PFSK-1 (cell line): ENCODE results near the gene DPP4.

Source experiments
- FOXP2 ChIP-seq: optimal IDR thresholded peaks from 2 replicates; pipeline ENCODE3; 2011; ENCODE audit warnings: borderline replicate concordance, control low read depth, inconsistent platforms; ENCODE audit not compliant: insufficient read depth; ENCODE audit errors: extremely low read length, extremely low read depth
- POLR2AphosphoS5 ChIP-seq: IDR thresholded peaks from 2 replicates; pipeline ENCODE4 v1.6.1; 2012; ENCODE audit warnings: low read depth, mild to moderate bottlenecking, control low read depth, low read length, moderate library complexity
- SIN3A ChIP-seq: IDR thresholded peaks from 2 replicates; pipeline ENCODE4 v1.6.1; 2012; ENCODE audit warnings: mild to moderate bottlenecking, low read length, moderate library complexity, borderline replicate concordance; ENCODE audit not compliant: insufficient read depth
- TAF1 ChIP-seq: IDR thresholded peaks from 2 replicates; pipeline ENCODE4 v1.6.1; 2012; ENCODE audit warnings: low read length, control low read depth, borderline replicate concordance; ENCODE audit not compliant: insufficient read depth
- TF ChIP-seq, protein P1 (sequence below), 2 experiments: IDR thresholded peaks; 2 replicates each; pipeline versions ENCODE4 v1.6.1 to v1.8.0; 2011 to 2012; ENCODE audit warnings: low read depth in 2 of 2, low read length in 2 of 2, control low read depth in 1 of 2, inconsistent platforms in 1 of 2, mild to moderate bottlenecking in 1 of 2, moderate library complexity in 1 of 2; ENCODE audit not compliant: insufficient read depth in 1 of 2

DPP4 gene

DNA sequence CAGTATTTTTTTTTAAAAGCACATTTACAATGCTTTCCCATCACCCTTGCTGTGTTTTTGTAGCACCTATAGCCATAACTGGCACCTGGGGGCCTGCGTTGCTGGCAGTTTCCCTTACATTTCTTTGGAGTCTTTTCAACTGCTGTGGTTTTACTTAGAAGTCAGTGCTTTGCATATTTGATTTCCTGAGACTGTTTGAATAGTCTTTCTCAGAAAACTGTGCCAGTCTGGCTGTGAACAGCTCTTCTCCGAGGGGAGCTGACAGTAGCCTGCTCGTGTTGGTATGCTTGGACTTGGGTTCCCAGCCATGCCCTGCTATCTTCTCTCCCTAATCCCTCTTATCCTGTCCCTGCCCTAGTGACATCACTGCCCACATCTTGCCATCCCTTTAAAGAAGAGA, 81.5 kb downstream of the DPP4 start:
- TF ChIP-seq FOXP2 (no peak), POLR2AphosphoS5 (no peak), TAF1 (no peak), SIN3A (no peak)
- TF ChIP-seq, protein P1, sequence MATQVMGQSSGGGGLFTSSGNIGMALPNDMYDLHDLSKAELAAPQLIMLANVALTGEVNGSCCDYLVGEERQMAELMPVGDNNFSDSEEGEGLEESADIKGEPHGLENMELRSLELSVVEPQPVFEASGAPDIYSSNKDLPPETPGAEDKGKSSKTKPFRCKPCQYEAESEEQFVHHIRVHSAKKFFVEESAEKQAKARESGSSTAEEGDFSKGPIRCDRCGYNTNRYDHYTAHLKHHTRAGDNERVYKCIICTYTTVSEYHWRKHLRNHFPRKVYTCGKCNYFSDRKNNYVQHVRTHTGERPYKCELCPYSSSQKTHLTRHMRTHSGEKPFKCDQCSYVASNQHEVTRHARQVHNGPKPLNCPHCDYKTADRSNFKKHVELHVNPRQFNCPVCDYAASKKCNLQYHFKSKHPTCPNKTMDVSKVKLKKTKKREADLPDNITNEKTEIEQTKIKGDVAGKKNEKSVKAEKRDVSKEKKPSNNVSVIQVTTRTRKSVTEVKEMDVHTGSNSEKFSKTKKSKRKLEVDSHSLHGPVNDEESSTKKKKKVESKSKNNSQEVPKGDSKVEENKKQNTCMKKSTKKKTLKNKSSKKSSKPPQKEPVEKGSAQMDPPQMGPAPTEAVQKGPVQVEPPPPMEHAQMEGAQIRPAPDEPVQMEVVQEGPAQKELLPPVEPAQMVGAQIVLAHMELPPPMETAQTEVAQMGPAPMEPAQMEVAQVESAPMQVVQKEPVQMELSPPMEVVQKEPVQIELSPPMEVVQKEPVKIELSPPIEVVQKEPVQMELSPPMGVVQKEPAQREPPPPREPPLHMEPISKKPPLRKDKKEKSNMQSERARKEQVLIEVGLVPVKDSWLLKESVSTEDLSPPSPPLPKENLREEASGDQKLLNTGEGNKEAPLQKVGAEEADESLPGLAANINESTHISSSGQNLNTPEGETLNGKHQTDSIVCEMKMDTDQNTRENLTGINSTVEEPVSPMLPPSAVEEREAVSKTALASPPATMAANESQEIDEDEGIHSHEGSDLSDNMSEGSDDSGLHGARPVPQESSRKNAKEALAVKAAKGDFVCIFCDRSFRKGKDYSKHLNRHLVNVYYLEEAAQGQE (IDR thresholded peaks at IDR 0.05; ENCODE audit: insufficient read depth in 1 of 2, low read depth in 2 of 2, low read length in 2 of 2), result no peak

DNA sequence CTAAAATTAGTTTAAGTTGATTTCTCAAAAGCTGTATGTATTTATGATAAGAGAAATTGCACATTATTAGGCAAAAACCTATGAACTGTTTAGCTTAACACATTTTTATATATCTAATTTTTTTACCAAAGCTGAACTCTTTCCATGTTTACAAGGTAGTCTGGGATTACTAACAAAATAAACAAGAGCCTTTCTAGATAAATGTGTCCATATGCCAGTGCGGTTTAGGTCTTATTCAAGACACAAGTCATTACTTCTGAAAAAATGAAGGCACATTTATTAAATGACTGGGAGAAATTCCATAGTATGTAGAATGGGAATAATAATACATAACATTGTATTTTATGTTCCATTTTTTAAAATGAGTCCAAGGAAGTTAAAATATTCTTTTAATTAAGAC, 82.0 kb downstream of the DPP4 start:
- TF ChIP-seq FOXP2 (no peak), SIN3A (no peak), POLR2AphosphoS5 (no peak), TAF1 (no peak)
- TF ChIP-seq, protein P1 (IDR thresholded peaks at IDR 0.05; ENCODE audit: insufficient read depth in 1 of 2, low read depth in 2 of 2, low read length in 2 of 2), result no peak

DNA sequence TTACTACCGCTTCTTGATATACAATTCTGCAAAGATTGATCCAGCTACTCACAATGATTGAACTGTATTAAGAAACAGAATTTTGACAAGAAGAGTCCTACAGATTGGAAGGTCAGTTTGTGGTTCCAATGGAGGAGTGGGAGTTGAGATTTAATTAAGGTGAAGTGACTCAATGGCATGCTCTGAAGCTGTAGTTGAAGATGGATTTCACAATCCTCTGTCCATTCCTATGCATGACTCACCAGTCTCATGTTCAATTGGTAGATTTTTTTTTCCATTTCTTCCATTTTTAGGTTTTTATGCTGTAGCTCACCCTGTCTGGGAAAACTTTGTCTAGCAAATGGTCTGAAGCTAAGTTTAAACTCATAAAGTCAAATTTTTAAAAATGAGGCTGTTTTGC, 83.3 kb downstream of the DPP4 start:
- TF ChIP-seq FOXP2 (no peak), SIN3A (no peak), TAF1 (no peak), POLR2AphosphoS5 (no peak)
- TF ChIP-seq, protein P1 (IDR thresholded peaks at IDR 0.05; ENCODE audit: insufficient read depth in 1 of 2, low read depth in 2 of 2, low read length in 2 of 2), result no peak

DNA sequence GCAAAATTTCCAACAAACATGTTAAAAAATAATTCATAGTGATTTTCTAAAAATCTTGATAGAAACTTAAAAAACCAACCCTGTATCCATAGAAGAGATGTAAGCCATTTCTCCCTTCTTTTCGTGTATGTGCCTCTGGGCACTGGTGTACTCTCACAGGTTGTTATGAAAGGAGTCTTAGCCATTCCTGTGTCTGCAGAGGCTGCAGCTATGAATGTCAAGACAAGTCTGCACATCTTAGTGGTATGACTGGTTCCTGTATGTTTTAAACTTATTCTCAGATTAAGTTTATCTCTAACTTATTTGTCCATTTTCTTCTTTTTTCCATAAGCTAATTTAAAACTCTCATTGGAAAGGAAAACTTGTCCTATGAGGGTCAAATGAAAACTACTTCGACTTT, 84.0 kb downstream of the DPP4 start:
- TF ChIP-seq SIN3A (no peak), TAF1 (no peak), POLR2AphosphoS5 (no peak), FOXP2 (no peak)
- TF ChIP-seq, protein P1 (IDR thresholded peaks at IDR 0.05; ENCODE audit: insufficient read depth in 1 of 2, low read depth in 2 of 2, low read length in 2 of 2), result no peak

DNA sequence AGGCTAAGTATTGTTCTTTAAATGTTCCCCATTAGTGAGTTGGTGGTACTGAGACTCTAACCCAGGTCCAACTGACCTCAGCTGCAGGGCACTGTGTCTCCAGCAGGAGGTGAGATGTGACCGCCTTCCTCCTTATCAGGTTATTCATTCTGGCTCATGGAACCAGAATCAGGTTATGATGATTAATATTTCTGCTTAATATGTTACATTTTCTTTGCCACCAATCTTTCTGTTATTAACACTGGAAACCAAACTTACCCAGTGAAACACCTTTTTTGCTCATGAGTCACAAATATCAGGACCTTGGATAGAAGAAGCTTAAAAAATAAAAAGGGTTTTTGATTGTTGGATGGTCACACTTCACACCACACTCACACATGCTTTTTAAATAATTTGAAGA, 85.4 kb downstream of the DPP4 start:
- TF ChIP-seq SIN3A, result no peak
- TF ChIP-seq, protein P1 (IDR thresholded peaks at IDR 0.05; ENCODE audit: insufficient read depth in 1 of 2, low read depth in 2 of 2, low read length in 2 of 2), result peak in 1 of 2 experiments; percentile 55; a peak in 1 of 4 replicates
